Measurements from ENCODE around the gene MMP24OS.

The MMP24OS gene

DNA sequence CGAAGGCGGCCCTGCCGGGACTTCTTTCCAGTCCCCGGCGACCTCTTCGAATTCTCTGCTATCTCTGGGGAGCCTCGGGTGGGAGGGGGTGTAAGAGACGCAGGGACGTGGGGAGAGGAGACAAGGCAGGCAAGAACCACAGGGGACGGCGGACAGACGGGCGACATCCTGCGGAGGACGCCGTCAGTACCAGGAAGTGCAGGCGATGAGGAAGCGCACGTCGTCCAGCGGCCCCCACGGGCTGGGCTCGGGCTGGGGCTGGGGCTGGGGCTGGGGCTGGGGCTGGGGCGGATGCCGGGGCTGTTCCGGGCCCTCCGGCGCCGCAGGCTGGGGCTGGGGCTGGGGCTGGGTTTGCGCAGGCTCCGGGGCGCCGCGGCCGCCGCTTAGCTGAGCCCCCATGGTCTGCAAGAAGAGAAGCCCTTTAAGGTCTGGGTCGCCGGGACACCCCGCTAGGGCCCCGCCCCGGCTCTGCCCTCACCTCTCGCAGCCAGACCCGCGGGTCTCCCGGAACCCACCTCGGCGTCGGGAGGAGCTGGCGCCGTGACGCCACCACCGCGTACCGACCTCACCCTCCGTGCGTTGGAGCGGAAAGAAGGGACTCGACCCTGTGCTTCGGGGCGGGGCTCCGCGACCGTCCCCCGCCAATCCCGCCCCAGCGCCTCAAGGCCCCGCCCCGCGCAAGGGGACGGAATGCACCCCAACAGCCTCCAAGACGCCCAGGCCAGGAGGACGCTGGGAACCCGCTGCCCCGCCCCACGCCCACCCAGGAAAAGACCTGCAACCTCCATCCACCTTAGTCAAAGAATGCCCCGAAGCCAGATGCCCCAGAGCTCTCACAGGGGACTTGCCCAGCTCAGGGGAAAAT, at the start of gene MMP24OS:
Gene MMP24OS, minus strand, starts transcription at position 592 of the 865 bp plus-strand sequence. Its CDS starts 193 bp downstream, at position 399.
- TF ChIP-seq ZBTB7A (IDR thresholded peaks at IDR 0.05; ENCODE audit: low read depth) (peak; percentile 90; the same call in 1 of the 2 replicates), REST (IDR thresholded peaks at IDR 0.05; ENCODE audit: low read depth) (no peak), TEAD4 (IDR thresholded peaks at IDR 0.05) (peak; percentile 5; the same call in 1 of the 2 replicates), USF1 (IDR thresholded peaks at IDR 0.05) (no peak), CREB1 (IDR thresholded peaks at IDR 0.05; ENCODE audit: low read depth) (peak; percentile 64), TCF12 (IDR thresholded peaks at IDR 0.05; ENCODE audit: low read depth) (peak; percentile 19; the same call in 1 of the 2 replicates), TAF1 (IDR thresholded peaks at IDR 0.05; ENCODE audit: low read depth) (peak; percentile 57; the same call in 1 of the 2 replicates)

DNA sequence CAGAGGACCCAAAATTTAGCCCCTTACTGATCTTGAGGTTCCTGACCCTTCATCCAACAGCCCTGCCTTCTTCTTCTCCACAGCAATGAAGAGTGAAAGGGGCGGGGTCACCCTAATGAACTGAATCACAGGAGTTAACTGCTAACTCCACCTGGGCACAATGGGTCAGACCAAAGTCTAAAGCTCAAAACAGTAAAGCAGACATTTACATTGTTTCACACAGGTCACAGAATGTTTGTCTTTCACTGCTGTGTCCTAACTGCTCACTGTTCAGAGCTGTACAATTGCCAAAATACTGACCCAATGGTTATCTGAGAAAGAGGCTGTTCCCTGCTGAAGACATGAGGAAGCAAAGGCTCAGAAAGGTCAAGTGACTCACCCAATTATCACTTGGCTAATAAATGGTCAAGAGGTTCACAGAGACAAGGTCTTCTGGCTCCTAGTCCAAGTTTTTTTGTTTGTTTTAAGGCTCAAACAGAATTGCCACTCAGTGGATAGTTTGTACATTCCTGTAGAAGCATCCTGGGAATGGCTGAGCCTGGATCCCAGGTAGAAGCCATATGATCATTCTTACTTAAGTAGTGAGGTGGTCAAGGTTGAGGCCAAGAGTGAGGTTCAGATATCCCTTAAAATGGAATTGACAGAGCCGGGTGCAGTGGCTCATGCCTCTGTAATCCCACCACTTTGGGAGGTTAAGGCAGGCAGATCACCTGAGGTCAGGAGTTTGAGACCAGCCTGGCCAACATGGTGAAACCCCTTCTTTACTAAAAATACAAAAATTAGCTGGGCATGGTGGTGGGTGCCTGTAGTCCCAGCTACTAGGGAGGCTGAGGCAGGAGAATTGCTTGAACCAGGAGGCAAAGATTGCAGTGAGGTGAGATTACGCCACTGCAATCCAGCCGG, 49.4 kb upstream of the MMP24OS start:
- TF ChIP-seq NFIC (IDR thresholded peaks at IDR 0.05) (peak; percentile 48; the same call in 1 of the 2 replicates), REST (IDR thresholded peaks at IDR 0.05; ENCODE audit: low read depth) (no peak)

- no peak for TF ChIP-seq NFIC (IDR thresholded peaks at IDR 0.05)
- TF ChIP-seq YY1 (IDR thresholded peaks at IDR 0.05; ENCODE audit: low read depth): no peak
- no peak for TF ChIP-seq EP300 (IDR thresholded peaks at IDR 0.05; ENCODE audit: borderline replicate concordance)
- no peak for TF ChIP-seq FOXM1 (IDR thresholded peaks at IDR 0.05; ENCODE audit: borderline replicate concordance, low read depth)
- TF ChIP-seq RAD21 (IDR thresholded peaks at IDR 0.05; ENCODE audit: low read depth): no peak
- no peak for TF ChIP-seq USF1 (IDR thresholded peaks at IDR 0.05)
- no peak for TF ChIP-seq CREB1 (IDR thresholded peaks at IDR 0.05; ENCODE audit: low read depth)
- TF ChIP-seq, protein P1, sequence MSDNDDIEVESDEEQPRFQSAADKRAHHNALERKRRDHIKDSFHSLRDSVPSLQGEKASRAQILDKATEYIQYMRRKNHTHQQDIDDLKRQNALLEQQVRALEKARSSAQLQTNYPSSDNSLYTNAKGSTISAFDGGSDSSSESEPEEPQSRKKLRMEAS (IDR thresholded peaks at IDR 0.05): no peak
- no peak for TF ChIP-seq TCF12 (IDR thresholded peaks at IDR 0.05; ENCODE audit: low read depth)
- no peak for TF ChIP-seq ZBTB7A (IDR thresholded peaks at IDR 0.05; ENCODE audit: low read depth)
- no peak for TF ChIP-seq TEAD4 (IDR thresholded peaks at IDR 0.05)
- TF ChIP-seq CEBPB (IDR thresholded peaks at IDR 0.05): no peak
- no peak for TF ChIP-seq REST (IDR thresholded peaks at IDR 0.05; ENCODE audit: low read depth)
- no peak for TF ChIP-seq EGR1 (IDR thresholded peaks at IDR 0.05)
- no peak for TF ChIP-seq TAF1 (IDR thresholded peaks at IDR 0.05; ENCODE audit: low read depth)
These were observed 48.8 kb upstream of the MMP24OS start for GRCh38 chr20:35326740-35327073.

DNA sequence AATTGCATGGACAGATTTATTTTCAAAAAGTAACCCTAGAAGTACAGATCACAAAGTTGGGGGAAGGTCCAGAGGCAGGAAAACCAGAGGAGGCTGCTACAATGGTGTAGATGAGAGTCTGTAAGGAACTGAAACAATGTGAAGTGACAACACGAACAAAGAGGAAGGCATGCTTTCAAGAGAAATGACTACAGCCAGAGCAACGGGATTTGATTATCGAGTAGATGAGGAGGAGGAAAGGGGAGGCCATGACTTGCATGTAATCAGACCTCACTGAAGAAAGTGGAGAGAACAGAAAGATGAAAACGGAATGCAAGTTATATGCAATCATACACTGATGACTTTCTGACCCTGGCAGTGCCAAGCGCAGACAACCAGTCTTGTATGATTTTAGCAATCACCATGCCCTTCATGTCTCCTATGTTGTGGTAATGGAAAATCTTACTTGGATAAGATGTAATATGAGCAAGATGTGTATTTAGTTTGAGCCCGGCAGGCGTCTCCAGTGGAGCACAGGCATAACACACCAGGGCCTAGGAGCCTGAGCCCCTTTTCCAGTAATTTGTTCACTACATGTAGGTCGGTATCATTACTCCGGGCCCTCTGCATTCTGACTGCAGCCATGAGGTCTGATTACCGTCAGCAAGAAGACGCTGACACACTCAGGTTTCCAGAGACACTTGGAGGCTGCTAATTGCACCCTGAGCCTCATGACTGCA, 48.3 kb upstream of the MMP24OS start:
- TF ChIP-seq REST (IDR thresholded peaks at IDR 0.05; ENCODE audit: low read depth): no peak
- no peak for TF ChIP-seq CREB1 (IDR thresholded peaks at IDR 0.05; ENCODE audit: low read depth)
- TF ChIP-seq RAD21 (IDR thresholded peaks at IDR 0.05; ENCODE audit: low read depth): no peak
- TF ChIP-seq EP300 (IDR thresholded peaks at IDR 0.05; ENCODE audit: borderline replicate concordance): no peak
- no peak for TF ChIP-seq TEAD4 (IDR thresholded peaks at IDR 0.05)
- TF ChIP-seq EGR1 (IDR thresholded peaks at IDR 0.05): no peak
- no peak for TF ChIP-seq YY1 (IDR thresholded peaks at IDR 0.05; ENCODE audit: low read depth)
- TF ChIP-seq, protein P1 (IDR thresholded peaks at IDR 0.05): no peak
- TF ChIP-seq TAF1 (IDR thresholded peaks at IDR 0.05; ENCODE audit: low read depth): no peak
- no peak for TF ChIP-seq USF1 (IDR thresholded peaks at IDR 0.05)
- no peak for TF ChIP-seq CEBPB (IDR thresholded peaks at IDR 0.05)
- TF ChIP-seq ZBTB7A (IDR thresholded peaks at IDR 0.05; ENCODE audit: low read depth): no peak
- no peak for TF ChIP-seq FOXM1 (IDR thresholded peaks at IDR 0.05; ENCODE audit: borderline replicate concordance, low read depth)

Measured in Ishikawa (cell line).